ENCODE results near the gene NFKB2. TPM values are rescaled to one million over a fixed set of nuclear protein-coding genes. Genes with fewer than 3 reads are reported as not detected.

The NFKB2 gene
- total RNA-seq, 1 donor, result 20.3 TPM

- H3K4me3 ChIP-seq (ENCODE audit: insufficient read depth, low read length), result no peak overlapping the region
- no peak for TF ChIP-seq CTCF (IDR thresholded peaks at IDR 0.05; ENCODE audit: extremely low read depth, low read depth, low read length)
- no peaks in the 10 kb centered on the region for H3K27me3 ChIP-seq (ENCODE audit: insufficient read depth, low read length)
Observed at GRCh38 chr10:102425444-102425843, 29.9 kb downstream of the NFKB2 start.

DNA sequence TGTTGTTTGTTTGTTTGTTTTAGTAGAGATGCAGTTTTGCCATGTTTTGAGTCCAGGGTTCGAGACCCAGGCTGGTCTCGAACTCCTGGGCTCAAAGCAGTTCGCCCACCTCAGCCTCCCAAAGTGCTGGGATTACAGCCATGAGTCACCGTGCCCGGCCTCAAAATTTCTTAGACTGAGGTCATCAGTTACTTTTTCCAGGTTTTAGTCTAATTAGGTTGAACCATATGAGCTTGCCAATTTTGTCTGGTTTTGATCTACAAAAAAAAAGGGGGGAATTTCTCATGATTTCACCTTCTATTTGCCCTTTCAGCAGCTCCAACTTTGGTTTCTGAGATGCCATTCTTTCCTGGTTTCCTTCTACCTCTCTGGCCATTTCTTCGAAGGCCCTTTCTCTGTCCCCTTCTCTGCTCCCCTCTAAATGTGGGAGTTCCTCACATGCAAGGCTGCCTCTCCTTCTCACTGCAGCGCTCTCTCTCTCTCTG lies 31.3 kb downstream of the NFKB2 start:
- TF ChIP-seq CTCF (IDR thresholded peaks at IDR 0.05; ENCODE audit: extremely low read depth, low read depth, low read length), result no peak

More at GRCh38 chr10:102425444-102425843, 29.9 kb downstream of the NFKB2 start:
- Histone ChIP-seq H4K20me1 (ENCODE audit: insufficient read depth, low read length) (peaks cover 12% of the 10 kb centered on the region), H3K4me1 (ENCODE audit: insufficient read depth, low read length) (peaks cover 21% of the 10 kb centered on the region), H2AFZ (ENCODE audit: low read length) (no peak overlapping the region), H3K79me2 (ENCODE audit: insufficient read depth, low read length) (peaks cover 18% of the 10 kb centered on the region), H3K4me2 (ENCODE audit: insufficient read depth, low read length) (no peak overlapping the region), H3K36me3 (ENCODE audit: insufficient read depth, low read length) (peaks cover 10% of the 10 kb centered on the region), H3K27ac (ENCODE audit: low read depth, low read length) (no peak overlapping the region), H3K9me3 (ENCODE audit: low read depth, low read length) (no peaks in the 10 kb centered on the region)
- no peak for DNase-seq (ENCODE audit: insufficient read length, low spot score, missing footprints)

DNA sequence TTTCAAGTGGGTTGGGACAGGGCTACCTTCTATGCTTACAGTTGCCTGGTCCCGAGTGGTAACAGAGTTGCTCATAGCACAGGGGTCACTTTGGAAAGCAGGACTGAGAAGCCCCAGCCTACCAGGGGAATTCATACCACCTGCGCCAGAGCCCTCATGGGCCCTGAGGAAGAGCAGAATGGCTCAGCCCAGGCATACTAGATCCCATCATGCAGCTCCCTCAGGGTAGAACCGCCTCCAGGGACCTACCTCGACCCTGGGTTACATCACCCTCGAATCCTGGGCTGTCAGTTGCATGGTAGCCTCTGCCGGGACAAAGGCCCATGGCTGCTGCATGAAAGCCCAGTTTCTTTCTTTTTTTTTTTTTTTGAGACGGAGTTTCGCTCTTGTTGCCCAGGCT lies 34.0 kb downstream of the NFKB2 start:
- Histone ChIP-seq H4K20me1 (ENCODE audit: insufficient read depth, low read length) (peaks cover 7% of the 10 kb centered on the region), H3K79me2 (ENCODE audit: insufficient read depth, low read length) (peaks cover 24% of the 10 kb centered on the region), H3K4me1 (ENCODE audit: insufficient read depth, low read length) (peaks cover 21% of the 10 kb centered on the region), H3K9me3 (ENCODE audit: low read depth, low read length) (no peaks in the 10 kb centered on the region), H3K27ac (ENCODE audit: low read depth, low read length) (no peak overlapping the region), H2AFZ (ENCODE audit: low read length) (no peak overlapping the region), H3K4me2 (ENCODE audit: insufficient read depth, low read length) (no peak overlapping the region), H3K4me3 (ENCODE audit: insufficient read depth, low read length) (no peak overlapping the region), H3K36me3 (ENCODE audit: insufficient read depth, low read length) (peaks cover 5% of the 10 kb centered on the region), H3K27me3 (ENCODE audit: insufficient read depth, low read length) (no peaks in the 10 kb centered on the region)
- TF ChIP-seq CTCF (IDR thresholded peaks at IDR 0.05; ENCODE audit: extremely low read depth, low read depth, low read length), result no peak
- no peak for DNase-seq (ENCODE audit: insufficient read length, low spot score, missing footprints)

More for the DNA sequence above, 31.3 kb downstream of the NFKB2 start:
- H2AFZ ChIP-seq (ENCODE audit: low read length), result no peak overlapping the region
- no peak overlapping the region for H3K4me3 ChIP-seq (ENCODE audit: insufficient read depth, low read length)
- no peaks in the 10 kb centered on the region for H3K9me3 ChIP-seq (ENCODE audit: low read depth, low read length)
- peak; percentile 68 for DNase-seq (ENCODE audit: insufficient read length, low spot score, missing footprints)
- no peak overlapping the region for H3K27ac ChIP-seq (ENCODE audit: low read depth, low read length)
- no peaks in the 10 kb centered on the region for H3K27me3 ChIP-seq (ENCODE audit: insufficient read depth, low read length)
- H3K4me1 ChIP-seq (ENCODE audit: insufficient read depth, low read length), result peaks cover 23% of the 10 kb centered on the region
- H4K20me1 ChIP-seq (ENCODE audit: insufficient read depth, low read length), result peaks cover 12% of the 10 kb centered on the region
- peaks cover 22% of the 10 kb centered on the region for H3K79me2 ChIP-seq (ENCODE audit: insufficient read depth, low read length)
- H3K4me2 ChIP-seq (ENCODE audit: insufficient read depth, low read length), result peak overlapping the region; percentile 22
- H3K36me3 ChIP-seq (ENCODE audit: insufficient read depth, low read length), result peaks cover 14% of the 10 kb centered on the region

DNA sequence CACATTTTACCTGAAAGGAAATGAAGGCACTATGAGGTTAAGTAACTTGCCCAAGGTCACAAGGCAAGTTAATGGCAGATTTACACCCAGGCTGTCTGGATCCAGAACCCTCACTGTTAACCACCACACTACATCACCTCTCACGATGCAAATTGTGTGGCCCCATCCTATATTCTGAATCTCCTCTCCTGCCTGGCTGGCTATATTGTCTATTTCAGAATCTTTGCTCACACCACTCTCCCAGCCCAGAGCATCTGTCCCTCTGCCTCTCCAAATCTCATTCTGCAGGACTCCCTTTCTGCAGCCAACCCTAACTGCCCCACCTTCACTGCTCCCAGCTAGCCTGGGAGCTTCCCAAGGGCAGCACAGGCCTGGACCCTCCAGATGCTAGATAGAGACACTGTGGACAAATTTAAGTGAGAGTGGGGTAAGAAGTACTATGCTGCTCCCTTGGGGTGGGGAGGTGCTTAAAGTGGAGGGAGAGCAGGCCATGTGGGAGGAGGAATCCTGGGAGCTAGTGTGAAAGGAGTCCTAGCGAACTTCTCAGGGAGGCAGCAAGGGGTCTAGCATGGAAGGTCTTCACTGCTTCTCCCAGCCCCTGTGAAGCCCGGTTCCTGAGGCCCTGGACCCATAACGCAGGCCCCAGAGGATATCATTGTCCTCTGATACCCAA lies 36.1 kb downstream of the NFKB2 start:
- peaks cover 15% of the 10 kb centered on the region for H3K79me2 ChIP-seq (ENCODE audit: insufficient read depth, low read length)
- DNase-seq (ENCODE audit: insufficient read length, low spot score, missing footprints), result peak; percentile 91
- no peak for TF ChIP-seq CTCF (IDR thresholded peaks at IDR 0.05; ENCODE audit: extremely low read depth, low read depth, low read length)
- peak overlapping the region; percentile 97 for H3K4me2 ChIP-seq (ENCODE audit: insufficient read depth, low read length)
- peak overlapping the region; percentile 77 for H3K27ac ChIP-seq (ENCODE audit: low read depth, low read length)
- peaks cover 5% of the 10 kb centered on the region for H3K36me3 ChIP-seq (ENCODE audit: insufficient read depth, low read length)
- H2AFZ ChIP-seq (ENCODE audit: low read length), result peak overlapping the region; percentile 91
- H3K4me1 ChIP-seq (ENCODE audit: insufficient read depth, low read length), result peaks cover 37% of the 10 kb centered on the region
- H3K9me3 ChIP-seq (ENCODE audit: low read depth, low read length), result no peaks in the 10 kb centered on the region
- no peaks in the 10 kb centered on the region for H4K20me1 ChIP-seq (ENCODE audit: insufficient read depth, low read length)
- H3K4me3 ChIP-seq (ENCODE audit: insufficient read depth, low read length), result peak overlapping the region; percentile 83
- no peaks in the 10 kb centered on the region for H3K27me3 ChIP-seq (ENCODE audit: insufficient read depth, low read length)

Data from osteoblast (primary cell).